ENCODE data around the gene THRB.

DNA sequence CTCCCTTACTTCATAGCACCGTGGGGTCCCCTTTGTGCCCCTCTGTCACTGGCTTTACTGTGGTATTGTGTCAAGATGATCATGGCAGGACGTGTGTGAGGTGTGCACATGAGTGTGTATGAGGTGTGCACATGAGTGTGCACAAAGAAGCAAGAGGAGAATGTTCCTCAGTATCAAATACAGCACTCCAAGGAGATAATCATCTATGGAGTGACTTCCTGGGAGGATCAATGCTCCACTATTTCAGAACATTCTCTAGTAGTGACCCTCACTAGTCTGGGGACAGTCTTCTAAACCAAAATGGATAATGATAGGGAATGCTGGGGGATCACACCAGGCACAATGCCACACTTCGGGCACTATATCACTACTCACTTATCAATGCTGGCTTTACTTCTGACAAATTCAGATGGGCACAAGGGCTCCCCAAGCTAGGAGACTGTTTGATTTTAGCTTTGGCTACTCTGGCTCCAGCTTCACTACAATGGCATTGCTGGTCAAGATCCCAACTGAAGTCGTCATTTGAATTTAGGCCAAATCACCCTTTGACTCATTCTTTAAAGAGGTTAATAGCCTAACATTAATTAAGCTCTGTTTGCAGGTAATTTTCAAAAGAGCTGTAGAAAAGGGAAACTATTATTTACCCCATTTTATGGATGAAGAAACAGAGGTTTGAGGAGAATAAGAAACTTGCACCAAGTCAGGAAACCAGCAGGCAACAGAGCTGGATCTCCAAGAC, 124.1 kb downstream of the THRB start:
- TF ChIP-seq, protein P1, sequence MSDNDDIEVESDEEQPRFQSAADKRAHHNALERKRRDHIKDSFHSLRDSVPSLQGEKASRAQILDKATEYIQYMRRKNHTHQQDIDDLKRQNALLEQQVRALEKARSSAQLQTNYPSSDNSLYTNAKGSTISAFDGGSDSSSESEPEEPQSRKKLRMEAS (IDR thresholded peaks at IDR 0.05): no peak
- TF ChIP-seq, protein P2, sequence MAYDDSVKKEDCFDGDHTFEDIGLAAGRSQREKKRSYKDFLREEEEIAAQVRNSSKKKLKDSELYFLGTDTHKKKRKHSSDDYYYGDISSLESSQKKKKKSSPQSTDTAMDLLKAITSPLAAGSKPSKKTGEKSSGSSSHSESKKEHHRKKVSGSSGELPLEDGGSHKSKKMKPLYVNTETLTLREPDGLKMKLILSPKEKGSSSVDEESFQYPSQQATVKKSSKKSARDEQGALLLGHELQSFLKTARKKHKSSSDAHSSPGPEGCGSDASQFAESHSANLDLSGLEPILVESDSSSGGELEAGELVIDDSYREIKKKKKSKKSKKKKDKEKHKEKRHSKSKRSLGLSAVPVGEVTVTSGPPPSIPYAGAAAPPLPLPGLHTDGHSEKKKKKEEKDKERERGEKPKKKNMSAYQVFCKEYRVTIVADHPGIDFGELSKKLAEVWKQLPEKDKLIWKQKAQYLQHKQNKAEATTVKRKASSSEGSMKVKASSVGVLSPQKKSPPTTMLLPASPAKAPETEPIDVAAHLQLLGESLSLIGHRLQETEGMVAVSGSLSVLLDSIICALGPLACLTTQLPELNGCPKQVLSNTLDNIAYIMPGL (CRISPR knock-in tag; IDR thresholded peaks at IDR 0.05; ENCODE audit: borderline replicate concordance): no peak
- TF ChIP-seq SMC3 (IDR thresholded peaks at IDR 0.05): no peak
- no peak for TF ChIP-seq CBX8 (IDR thresholded peaks at IDR 0.05)
- TF ChIP-seq, protein P3, sequence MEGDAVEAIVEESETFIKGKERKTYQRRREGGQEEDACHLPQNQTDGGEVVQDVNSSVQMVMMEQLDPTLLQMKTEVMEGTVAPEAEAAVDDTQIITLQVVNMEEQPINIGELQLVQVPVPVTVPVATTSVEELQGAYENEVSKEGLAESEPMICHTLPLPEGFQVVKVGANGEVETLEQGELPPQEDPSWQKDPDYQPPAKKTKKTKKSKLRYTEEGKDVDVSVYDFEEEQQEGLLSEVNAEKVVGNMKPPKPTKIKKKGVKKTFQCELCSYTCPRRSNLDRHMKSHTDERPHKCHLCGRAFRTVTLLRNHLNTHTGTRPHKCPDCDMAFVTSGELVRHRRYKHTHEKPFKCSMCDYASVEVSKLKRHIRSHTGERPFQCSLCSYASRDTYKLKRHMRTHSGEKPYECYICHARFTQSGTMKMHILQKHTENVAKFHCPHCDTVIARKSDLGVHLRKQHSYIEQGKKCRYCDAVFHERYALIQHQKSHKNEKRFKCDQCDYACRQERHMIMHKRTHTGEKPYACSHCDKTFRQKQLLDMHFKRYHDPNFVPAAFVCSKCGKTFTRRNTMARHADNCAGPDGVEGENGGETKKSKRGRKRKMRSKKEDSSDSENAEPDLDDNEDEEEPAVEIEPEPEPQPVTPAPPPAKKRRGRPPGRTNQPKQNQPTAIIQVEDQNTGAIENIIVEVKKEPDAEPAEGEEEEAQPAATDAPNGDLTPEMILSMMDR (IDR thresholded peaks at IDR 0.05): no peak
- TF ChIP-seq ZC3H11A (IDR thresholded peaks at IDR 0.05): no peak
- TF ChIP-seq JUN (IDR thresholded peaks at IDR 0.05): no peak
